Measurements from ENCODE around the gene DPYD. TPM values are rescaled to one million over a fixed set of nuclear protein-coding genes. Genes with fewer than 3 reads are reported as not detected.
A peak's percentile ranks its signal among the peaks of the same experiment; 100 is the strongest.

The DPYD gene
- total RNA-seq, 1 donor from 2014 or later: 12.8 TPM

DNA sequence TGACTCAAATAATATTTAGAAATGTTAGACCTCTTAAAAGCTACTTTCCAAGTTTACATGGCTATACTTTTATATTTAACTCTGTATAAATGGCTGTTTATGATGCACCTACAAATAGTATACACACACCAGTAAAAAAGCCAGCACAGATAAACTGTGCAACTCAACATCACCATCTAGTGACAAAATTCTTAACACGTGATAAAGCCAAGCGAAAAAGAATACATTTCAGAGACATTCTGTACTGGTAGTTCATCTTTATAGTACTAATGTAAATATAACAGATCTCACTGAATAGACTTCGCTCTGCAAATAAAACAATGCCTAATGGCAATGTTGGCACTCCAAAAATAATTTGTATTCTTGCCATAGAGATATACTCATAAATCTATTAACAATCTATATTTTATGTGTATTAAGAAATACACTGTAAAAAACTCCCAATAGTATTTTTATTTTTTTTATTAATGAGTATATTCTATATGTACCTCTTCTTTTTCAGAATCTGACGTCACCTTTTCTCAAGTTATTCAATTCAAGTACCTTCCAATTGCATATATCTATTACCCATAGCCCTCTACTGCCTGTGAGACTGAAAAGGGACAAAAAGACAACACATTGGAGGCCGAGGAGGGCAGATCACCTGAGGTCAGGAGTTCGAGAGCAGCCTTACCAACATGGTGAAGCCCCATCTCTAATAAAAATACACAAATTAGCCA, 100.2 kb downstream of the DPYD start:
- Mint-ChIP-seq H3K36me3 (ENCODE audit: unreplicated experiment) (no peaks in the 10 kb centered on the region), H3K4me1 (ENCODE audit: low read depth, unreplicated experiment) (peaks cover 21% of the 10 kb centered on the region), H3K4me3 (ENCODE audit: unreplicated experiment) (no peak overlapping the region), H3K27ac (ENCODE audit: unreplicated experiment) (no peak overlapping the region), H3K27me3 (ENCODE audit: unreplicated experiment) (no peaks in the 10 kb centered on the region), H3K9me3 (ENCODE audit: unreplicated experiment) (peaks cover 4% of the 10 kb centered on the region)
- TF ChIP-seq, protein P1, sequence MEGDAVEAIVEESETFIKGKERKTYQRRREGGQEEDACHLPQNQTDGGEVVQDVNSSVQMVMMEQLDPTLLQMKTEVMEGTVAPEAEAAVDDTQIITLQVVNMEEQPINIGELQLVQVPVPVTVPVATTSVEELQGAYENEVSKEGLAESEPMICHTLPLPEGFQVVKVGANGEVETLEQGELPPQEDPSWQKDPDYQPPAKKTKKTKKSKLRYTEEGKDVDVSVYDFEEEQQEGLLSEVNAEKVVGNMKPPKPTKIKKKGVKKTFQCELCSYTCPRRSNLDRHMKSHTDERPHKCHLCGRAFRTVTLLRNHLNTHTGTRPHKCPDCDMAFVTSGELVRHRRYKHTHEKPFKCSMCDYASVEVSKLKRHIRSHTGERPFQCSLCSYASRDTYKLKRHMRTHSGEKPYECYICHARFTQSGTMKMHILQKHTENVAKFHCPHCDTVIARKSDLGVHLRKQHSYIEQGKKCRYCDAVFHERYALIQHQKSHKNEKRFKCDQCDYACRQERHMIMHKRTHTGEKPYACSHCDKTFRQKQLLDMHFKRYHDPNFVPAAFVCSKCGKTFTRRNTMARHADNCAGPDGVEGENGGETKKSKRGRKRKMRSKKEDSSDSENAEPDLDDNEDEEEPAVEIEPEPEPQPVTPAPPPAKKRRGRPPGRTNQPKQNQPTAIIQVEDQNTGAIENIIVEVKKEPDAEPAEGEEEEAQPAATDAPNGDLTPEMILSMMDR (IDR thresholded peaks at IDR 0.05; ENCODE audit: partially characterized antibody, unreplicated experiment): peak; percentile 39
- no peak for DNase-seq

DNA sequence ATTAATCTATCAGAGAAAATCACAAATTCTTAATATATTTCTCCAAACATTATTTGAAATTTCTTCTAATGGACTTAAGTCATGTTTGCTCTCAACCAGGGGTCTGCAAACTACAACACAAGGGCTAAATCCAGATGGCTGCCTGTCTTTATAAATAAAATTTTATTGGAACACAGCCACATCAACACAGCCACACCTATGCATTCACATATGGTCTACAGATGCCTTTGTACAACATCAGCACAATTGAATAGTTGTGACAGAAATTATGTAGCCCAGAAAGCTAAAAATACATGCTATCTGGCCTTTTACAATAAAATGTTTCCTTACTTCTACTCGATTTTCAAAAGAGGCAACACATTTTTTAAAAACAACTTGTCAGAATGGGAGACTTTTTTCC, 103.9 kb downstream of the DPYD start:
- Mint-ChIP-seq H3K27ac (ENCODE audit: unreplicated experiment) (no peak overlapping the region), H3K36me3 (ENCODE audit: unreplicated experiment) (no peaks in the 10 kb centered on the region), H3K4me1 (ENCODE audit: low read depth, unreplicated experiment) (no peaks in the 10 kb centered on the region), H3K9me3 (ENCODE audit: unreplicated experiment) (peaks cover 1% of the 10 kb centered on the region), H3K4me3 (ENCODE audit: unreplicated experiment) (no peak overlapping the region), H3K27me3 (ENCODE audit: unreplicated experiment) (peaks cover 2% of the 10 kb centered on the region)
- TF ChIP-seq, protein P1 (IDR thresholded peaks at IDR 0.05; ENCODE audit: partially characterized antibody, unreplicated experiment): no peak
- no peak for DNase-seq

DNA sequence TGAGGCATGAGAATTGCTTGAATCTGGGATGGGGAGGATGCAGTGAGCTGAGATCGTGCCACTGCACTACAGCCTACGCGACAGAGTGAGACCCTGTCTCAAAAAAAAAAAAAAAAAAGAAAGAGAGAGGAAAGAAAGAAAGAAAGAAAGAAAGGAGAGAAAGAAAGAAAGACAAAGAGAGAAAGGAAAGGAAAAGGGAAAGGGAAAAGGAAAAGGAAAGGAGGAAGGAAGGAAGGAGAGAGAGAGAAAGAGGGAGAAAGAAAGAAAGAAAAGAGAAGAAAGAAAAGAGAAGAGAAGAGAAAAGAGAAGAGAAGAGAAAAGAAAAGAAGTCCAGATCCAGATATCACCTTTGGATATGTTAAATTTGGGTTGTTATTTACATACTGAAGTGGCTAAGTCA, 106.0 kb downstream of the DPYD start:
- DNase-seq: no peak

DNA sequence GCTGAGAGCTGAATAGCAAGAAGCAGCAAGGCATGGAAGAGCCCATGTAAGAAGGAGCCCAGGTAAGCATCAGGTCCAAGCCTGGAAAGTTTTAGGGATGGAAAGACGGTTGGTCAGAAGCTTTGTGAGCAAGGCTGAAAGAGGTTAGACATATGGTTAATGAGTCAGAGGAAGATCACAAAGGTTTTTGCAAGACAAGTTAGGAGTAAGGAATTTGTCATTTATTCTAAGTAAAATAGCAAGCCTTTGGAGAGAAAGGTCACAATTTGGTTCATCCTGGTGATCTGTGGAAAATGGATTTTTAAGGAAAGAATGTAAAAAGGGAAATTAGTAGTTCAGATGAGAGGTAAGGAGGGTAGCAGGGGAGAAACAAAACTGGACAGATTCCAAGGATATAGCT, 106.7 kb downstream of the DPYD start:
- Mint-ChIP-seq H3K4me1 (ENCODE audit: low read depth, unreplicated experiment) (no peaks in the 10 kb centered on the region), H3K27me3 (ENCODE audit: unreplicated experiment) (peaks cover 2% of the 10 kb centered on the region), H3K9me3 (ENCODE audit: unreplicated experiment) (peaks cover 1% of the 10 kb centered on the region), H3K4me3 (ENCODE audit: unreplicated experiment) (no peak overlapping the region), H3K27ac (ENCODE audit: unreplicated experiment) (no peak overlapping the region), H3K36me3 (ENCODE audit: unreplicated experiment) (no peaks in the 10 kb centered on the region)
- no peak for DNase-seq
- TF ChIP-seq, protein P1 (IDR thresholded peaks at IDR 0.05; ENCODE audit: partially characterized antibody, unreplicated experiment): no peak

More for the DNA sequence above, 106.0 kb downstream of the DPYD start:
- Mint-ChIP-seq H3K9me3 (ENCODE audit: unreplicated experiment) (peaks cover 1% of the 10 kb centered on the region), H3K27ac (ENCODE audit: unreplicated experiment) (no peak overlapping the region), H3K4me3 (ENCODE audit: unreplicated experiment) (no peak overlapping the region), H3K27me3 (ENCODE audit: unreplicated experiment) (peaks cover 2% of the 10 kb centered on the region), H3K36me3 (ENCODE audit: unreplicated experiment) (no peaks in the 10 kb centered on the region), H3K4me1 (ENCODE audit: low read depth, unreplicated experiment) (no peaks in the 10 kb centered on the region)
- TF ChIP-seq, protein P1 (IDR thresholded peaks at IDR 0.05; ENCODE audit: partially characterized antibody, unreplicated experiment): no peak

DNA sequence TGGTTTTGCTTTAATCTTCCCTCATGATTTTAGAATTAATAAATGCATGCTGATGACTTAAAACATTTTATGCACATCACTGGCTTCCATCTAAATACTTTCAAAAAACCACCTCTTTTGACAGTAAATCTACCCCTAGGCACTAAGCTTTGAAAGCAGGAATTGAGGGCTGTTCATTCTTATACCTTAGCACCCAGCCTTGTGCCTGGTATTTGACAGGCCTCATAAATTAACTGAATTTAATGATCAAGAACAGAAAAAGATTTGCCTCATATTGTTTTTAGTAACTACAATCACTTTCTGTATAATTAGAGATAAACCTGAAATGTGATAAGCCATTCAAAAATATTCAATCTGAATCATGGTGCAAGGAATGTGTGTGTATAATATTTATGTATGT, 108.8 kb downstream of the DPYD start:
- Mint-ChIP-seq H3K27me3 (ENCODE audit: unreplicated experiment) (peaks cover 2% of the 10 kb centered on the region), H3K9me3 (ENCODE audit: unreplicated experiment) (peaks cover 1% of the 10 kb centered on the region), H3K36me3 (ENCODE audit: unreplicated experiment) (no peaks in the 10 kb centered on the region), H3K27ac (ENCODE audit: unreplicated experiment) (no peak overlapping the region), H3K4me1 (ENCODE audit: low read depth, unreplicated experiment) (no peaks in the 10 kb centered on the region), H3K4me3 (ENCODE audit: unreplicated experiment) (no peak overlapping the region)
- DNase-seq: no peak
- TF ChIP-seq, protein P1 (IDR thresholded peaks at IDR 0.05; ENCODE audit: partially characterized antibody, unreplicated experiment): no peak

All from glutamatergic neuron (in vitro differentiated cells).